ENCODE results near the gene ITIH1.

DNA sequence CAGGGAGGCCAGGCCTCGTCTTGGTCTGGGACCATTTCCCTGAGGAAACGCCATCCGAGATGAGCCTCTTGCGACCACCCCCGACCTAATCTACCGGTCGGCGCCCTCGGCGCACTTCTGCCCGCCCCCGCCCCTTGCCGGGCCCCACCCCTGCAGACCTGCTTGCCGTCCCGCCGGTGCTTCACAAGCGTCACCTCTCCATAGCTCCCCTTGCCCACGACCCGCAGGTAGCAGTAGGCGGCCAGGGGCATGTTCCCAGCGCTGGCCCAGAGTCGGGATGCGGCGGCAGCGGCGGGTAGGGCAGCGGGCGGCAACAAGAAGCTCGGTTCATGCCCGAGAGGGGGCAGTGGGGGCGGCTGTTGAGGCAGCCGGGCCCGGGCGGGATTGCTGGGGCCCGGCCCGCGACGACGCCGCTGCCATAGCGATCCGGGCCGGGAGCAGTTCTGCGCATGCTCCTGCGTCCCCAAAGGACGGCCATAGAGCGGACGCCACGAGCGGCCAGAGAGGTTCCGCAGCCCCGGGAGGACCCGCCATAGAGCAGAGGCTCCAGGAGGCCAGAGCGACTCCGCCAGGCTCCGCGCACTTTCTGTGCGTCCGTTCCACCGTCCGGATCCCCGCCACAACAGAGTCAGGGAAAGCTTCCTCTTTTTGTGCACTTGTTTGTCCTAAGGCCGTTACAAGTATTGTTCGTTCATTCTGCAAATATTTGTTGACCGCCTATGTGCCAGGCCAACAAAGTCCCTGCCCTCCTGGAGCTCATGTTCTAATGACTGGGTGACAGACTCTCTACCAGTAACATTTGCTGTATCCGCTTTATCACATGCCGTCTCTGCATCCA is 6.7 kb upstream of the ITIH1 start, which contains the start of gene NEK4:
- TF ChIP-seq, protein P1, sequence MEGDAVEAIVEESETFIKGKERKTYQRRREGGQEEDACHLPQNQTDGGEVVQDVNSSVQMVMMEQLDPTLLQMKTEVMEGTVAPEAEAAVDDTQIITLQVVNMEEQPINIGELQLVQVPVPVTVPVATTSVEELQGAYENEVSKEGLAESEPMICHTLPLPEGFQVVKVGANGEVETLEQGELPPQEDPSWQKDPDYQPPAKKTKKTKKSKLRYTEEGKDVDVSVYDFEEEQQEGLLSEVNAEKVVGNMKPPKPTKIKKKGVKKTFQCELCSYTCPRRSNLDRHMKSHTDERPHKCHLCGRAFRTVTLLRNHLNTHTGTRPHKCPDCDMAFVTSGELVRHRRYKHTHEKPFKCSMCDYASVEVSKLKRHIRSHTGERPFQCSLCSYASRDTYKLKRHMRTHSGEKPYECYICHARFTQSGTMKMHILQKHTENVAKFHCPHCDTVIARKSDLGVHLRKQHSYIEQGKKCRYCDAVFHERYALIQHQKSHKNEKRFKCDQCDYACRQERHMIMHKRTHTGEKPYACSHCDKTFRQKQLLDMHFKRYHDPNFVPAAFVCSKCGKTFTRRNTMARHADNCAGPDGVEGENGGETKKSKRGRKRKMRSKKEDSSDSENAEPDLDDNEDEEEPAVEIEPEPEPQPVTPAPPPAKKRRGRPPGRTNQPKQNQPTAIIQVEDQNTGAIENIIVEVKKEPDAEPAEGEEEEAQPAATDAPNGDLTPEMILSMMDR (conservative IDR thresholded peaks at IDR 0.05; ENCODE audit: low read depth, low read length) = no peak
- no peak for TF ChIP-seq BHLHE40 (IDR thresholded peaks at IDR 0.05; ENCODE audit: low read depth, low read length)
- no peak for TF ChIP-seq SMC3 (IDR thresholded peaks at IDR 0.05; ENCODE audit: low read depth, low read length)

Measured in IMR-90 (cell line).